Measurements from ENCODE around the gene TNS3.

The TNS3 gene

DNA sequence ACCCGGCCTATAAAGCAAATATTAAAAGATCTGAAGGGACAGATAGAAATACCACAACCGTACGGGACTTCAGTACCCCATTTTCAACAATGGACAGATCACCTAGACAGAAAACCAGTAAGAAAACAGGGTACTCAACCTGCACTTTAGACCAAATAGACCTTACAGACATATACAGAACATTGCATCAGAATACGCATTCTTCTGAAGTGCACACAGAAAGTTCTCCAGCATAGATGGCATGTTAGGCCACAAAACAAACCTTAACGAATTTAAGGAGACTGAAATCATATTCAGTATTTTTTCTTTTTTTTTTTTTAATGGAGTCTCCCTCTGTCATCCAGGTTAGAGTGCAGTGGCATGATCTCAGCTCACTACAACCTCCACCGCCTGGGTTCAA lies 151.5 kb downstream of the TNS3 start:
- DNase-seq (ENCODE audit: low read depth in 3 of 3) = no peak

- no peak for DNase-seq (ENCODE audit: low read depth in 3 of 3)
Observed at GRCh38 chr7:47428768-47429472, 153.0 kb downstream of the TNS3 start.

DNA sequence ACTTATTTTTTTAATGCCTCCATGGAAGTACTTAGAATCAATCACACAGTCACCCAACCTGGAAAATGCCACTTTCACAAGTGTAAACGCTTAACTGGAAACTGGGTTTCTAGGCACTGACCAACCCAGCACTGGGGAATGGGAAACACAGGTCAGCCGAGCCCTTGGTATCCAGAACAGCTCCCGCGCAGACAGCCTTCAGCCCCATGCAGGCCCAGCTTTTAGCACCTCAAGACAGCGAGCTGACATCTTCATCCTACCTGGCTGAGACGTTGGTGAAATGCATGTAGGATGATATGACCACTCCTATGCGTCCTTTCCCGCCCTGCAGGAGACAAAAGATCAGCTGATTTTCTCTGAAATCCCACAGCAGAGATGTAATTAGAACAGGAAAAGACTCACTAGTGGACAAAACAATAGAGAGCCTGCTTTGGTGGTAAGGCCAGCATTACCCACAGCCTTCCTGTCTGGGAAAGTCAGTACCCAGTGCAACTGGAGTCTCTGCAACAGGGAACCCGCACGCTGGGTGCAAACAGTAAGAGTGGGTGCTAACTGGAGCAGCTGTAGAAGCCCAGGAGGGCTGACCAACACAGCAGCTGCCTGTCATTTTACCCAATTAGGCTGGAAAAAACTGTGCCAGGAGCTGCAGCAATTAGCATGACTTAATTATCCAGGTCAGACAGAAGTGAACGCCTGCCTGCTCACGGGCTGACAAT lies 153.7 kb downstream of the TNS3 start:
- DNase-seq (ENCODE audit: low read depth in 3 of 3) = no peak

GRCh38 chr7:47427051-47427643 lies 154.8 kb downstream of the TNS3 start:
- DNase-seq (ENCODE audit: low read depth in 3 of 3) = no peak

DNA sequence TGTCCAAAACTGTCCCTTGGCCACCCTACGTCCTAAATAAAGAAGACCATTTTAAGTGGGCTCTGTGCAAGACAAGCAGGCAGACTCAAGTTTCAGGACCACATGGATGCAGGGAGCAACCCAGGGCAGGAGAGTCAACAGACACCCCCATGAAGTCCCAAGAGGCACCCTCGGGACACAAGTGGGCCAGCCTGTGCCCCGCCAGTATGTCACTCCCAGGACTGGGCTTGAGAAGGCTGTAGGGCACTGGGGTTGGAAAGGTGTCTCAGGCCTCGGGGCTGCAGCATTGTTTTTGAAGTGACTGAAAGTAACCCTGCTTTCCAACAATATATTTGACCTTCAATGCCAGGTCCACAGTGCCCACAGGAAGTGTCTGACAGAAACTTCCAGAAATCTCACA lies 157.4 kb downstream of the TNS3 start:
- DNase-seq (ENCODE audit: low read depth in 3 of 3) = no peak

DNA sequence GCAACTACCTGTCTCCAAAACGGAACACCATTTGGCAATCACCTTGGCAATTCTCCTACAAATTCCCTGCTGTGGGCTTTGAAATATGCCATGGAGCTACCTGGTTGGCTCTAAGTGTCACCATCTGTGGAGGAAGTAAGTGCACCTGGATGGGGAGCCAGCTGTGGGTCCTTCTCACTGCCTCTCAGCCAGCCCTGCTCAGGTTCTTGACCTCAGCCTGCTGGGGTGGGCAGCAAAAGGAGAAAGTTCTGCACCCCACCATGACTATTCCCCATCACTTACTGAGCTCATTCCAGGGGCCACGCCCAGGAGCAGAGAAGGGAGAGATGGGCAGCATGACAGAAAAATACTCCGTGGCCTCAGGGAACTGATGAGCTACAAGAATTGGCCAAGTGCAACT lies 158.7 kb downstream of the TNS3 start:
- no peak for DNase-seq (ENCODE audit: low read depth in 3 of 3)

DNA sequence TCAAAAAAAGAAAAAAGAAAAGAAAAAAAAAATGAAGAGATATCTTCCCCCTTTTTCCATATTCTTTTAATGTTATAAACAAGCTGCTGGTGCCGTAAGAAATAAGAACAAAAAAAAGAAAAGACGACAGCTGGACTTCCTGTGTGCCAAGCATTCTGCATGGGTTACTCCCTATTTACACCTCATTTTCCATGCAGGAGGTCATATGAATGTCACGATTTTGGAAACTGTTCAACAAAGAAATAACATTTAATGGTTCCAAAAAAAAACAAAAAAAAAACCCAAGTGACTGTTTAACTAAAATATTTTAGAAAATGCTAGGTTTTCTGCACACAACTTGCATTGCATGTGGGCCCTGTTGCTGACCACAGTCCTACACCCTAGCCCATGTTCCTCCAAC lies 159.3 kb downstream of the TNS3 start:
- DNase-seq (ENCODE audit: low read depth in 3 of 3) = no peak

DNA sequence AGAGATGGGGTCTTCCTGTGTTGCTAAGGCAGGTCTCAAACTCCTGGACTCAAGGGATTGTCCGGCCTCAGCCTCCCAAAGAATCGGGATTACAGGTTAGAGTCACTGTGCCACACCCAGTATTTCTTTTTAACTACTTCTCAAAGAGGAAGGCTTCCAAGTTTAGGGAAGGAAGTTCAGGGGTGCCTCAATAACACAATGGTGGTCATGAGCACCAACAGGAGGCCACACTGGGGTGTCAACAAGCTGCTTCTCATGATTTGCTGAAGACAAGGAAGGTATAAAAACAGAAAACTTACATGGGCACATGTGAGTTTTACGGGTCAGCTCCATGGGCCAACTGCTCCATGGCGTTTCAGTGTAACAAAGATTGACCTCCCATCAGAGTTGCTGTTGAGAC lies 160.5 kb downstream of the TNS3 start:
- DNase-seq (ENCODE audit: low read depth in 3 of 3) = no peak

GRCh38 chr7:47420122-47420780 lies 161.7 kb downstream of the TNS3 start:
- DNase-seq (ENCODE audit: low read depth in 3 of 3) = no peak

DNA sequence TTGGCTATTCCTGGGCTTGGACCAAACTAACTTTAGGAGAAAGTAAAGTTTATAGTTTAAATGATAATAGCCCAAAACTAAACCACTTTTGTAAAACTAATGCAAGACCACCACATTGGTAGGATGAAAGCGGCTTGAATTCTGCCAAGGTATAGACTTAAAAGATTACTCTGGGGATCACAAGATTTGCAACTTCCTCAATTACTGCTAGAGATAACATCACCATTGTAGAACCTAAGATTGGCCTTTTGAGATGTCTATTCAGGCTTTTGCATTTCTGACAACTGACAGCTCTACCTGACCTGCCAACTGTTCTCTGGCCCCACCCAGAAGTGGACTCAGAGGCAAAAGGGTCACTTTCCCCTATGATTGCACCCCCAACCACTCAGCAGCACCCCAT lies 162.4 kb downstream of the TNS3 start:
- DNase-seq (ENCODE audit: low read depth in 3 of 3) = no peak

DNA sequence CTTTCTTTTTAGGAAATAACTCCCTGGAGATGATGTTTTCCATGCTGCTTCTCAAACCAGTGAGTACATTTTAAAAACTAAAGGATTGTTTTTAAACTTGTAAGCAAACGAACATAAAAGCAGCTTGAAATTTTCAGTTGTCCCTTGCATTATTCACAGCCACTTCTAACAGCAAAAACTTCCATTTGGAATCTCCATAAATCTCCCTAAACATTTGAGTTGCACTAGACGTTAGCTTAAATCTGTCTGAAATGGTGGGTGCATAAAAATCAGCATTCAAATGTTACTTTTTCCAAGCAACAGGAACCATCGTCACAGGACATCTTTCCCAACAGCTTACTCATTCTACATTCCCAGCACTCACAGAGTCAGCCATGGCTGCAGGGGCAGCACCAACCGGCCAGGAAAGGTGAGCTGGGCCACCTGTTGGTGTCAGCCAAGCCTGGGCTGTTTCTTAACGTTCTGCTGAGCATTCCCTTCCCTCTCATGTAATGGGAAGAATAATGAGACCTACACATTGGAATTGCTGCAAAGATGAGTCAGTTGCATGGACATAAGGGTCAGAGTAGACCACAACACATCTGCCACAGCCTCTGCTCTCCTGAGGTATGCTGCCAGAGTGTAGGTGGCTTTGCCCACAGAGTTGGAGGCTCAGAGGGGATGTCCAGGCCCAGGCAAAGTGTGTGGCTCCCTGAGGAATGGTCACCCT lies 163.2 kb downstream of the TNS3 start:
- DNase-seq (ENCODE audit: low read depth in 3 of 3) = no peak

DNA sequence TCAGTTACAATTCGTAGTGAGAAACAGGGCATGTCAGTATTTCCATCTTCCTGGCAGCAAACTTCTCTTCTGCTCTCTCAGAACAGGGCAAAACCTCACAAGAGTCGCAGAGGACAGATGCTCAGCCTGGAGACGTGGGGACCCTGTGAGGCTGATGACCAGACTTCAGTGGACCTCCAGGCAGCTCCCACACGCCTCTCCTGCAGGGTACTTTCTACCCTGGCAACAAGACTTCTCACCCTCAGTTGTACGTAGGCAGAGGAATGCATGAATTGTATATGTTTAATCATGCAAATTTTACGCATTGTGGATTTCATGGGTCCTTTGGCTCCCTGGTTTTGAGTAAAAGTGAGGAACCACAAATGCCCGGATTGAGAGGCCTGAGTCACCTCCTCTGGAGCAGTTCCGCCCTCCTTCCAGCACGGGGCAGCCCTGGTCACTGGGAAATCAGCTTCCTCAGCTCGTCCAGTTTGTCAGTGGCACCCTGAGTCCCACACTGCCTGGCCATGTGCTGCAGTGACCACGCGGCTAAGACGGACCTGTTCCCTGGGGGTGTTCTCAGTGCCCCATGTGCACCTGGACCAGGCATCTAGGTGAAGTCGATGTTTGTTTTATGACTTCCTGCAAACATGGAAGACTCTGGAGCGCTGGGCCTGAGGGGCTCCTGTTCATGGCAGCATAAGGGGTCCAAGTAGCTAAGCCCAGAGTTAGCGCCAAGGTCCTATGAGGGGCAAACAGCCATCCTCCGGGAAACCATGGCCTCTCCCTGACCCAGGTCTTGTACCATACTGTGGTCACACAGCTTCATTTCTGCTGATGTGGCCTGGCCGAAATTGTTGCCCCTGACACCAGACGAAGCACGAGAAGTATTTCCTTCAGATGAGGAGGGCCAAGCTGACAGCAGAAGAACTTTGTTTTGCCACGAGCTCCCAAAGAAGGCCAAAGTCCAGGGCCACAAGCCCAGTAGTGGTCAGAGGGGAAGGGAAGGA lies 165.1 kb downstream of the TNS3 start:
- no peak for DNase-seq (ENCODE audit: low read depth in 3 of 3)

GRCh38 chr7:47415318-47416212 lies 166.3 kb downstream of the TNS3 start:
- DNase-seq (ENCODE audit: low read depth in 3 of 3) = no peak

DNA sequence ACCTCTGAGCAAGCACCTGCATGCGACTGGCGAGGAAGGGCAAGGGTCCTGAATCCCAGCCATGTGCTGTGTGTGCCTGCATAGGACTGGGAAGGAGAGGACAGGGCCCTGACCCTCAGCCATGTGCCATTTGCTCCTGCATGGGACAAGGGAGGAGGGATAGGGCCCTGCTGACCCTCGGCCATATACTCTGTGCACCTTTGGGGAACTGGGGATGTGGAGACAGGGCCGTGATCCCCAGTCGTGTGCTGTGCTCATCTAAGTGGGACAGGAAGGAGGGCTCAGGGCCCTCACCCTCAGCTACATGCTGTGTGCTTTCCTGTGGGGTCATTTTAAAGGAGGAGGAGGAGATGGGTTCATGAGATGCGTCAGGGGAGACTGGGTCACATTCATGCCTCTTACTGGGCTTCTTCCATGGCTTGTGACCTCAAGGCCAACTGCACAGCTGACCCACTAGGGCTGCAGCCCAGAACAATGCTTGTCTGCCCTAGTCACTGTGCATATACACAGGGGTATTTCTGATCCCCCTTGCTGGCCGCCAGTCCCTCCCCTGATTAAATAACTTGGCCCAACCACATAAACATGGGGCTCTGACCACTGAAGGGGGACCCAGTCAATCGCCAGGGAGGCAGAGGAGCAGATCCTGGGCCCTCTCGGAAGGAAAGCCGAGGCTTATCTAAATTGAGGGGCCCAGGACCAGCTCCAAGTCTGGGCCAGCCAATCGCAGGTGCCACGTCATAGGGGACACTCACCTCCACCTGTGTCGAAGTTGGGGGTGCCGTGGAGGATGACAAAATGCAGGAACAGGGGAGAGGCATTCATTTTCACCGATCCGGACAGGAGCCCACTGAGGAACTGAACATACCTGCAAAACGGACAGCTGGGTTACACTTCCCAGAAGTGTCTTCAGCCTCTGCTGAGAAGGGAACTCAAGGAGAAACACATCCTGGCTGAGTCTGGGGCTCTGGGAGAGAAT lies 167.3 kb downstream of the TNS3 start:
- no peak for DNase-seq (ENCODE audit: low read depth in 3 of 3)

DNA sequence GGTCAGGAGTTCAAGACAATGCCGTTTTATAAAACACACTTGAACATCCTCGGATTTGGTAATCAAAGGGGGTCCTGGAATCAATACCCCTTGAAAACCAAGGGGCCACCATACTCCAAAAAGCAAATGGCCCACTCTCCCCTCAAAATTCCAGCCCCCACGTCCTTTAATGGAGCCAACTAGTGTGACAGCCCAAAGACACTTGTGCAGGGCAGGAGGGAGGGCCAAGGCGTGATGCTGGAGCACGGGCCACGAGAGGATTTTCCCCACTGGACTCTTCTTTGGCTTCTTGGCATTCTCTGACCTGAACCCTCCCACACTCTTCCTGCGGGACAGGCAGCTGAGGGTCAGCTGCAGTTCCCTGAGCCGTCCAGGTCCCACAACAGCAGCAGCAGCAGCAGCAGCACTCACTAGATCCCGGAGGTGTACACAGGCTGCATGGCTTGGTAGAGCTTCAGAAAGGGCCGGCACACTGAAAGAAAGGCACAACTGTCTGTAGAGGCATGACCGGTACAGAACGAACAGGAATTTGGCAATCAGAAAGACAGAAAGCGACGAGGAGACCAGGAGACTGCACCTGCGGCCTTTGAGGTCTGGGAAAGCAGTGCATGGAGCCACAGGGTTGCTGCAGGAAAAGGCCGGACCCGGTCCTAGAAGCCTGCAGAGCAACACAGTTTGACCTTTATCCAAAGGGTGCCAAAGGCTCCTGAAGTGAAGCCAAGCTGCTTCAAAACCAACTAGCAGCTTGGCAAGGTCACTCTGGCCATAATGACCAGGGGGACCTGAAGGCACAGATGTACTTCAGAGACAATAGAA lies 168.2 kb downstream of the TNS3 start:
- DNase-seq (ENCODE audit: low read depth in 3 of 3) = no peak

DNA sequence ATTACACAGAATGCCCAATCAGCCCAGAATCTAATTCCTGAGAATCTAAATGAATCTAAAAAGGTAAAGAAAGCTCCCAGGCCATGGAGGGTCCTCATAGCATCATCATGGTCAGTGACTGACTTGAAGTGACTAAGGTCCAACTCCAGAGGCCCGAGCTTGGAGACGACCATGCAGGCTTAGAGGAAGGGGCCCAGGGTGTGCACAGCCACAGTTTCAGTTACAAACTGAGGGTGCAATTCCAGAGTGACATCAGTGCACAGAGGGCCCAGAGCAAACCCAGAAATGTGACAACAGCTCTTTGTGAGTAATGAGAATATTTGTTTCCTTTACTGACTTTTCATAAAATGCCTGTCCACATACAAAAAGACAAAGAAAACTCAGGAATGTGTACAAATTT lies 170.0 kb downstream of the TNS3 start:
- DNase-seq (ENCODE audit: low read depth in 3 of 3) = no peak

- no peak for DNase-seq (ENCODE audit: low read depth in 3 of 3)
Observed at GRCh38 chr7:47411281-47411869, 170.5 kb downstream of the TNS3 start.

Measured in stimulated activated CD4-positive, alpha-beta T cell treated with anti-CD3 and anti-CD28 coated beads, TNF-alpha, amount 100 ng/mL, for 4 hours (primary cell).